ENCODE data around the gene MAP7.
A peak's percentile ranks its signal among the peaks of the same experiment; 100 is the strongest.

MAP7 gene

DNA sequence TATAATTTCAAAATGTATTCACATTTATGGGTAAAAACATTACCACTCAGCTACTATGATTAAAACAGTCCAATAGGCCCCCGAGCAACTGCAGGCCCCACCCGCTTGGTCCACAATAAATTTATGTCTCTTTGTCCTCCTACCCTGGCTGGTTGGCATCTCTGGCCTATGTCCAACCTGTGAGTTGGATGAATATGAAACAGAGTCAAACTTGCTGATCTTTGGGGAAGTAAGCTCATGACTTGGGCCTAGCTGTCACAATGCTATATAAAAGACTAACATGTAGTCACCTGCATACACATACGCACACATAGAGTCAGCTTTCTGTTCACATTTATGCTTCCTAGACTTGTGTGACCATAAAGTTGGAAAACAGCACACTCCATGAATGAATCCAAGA lies 20.5 kb downstream of the MAP7 start:
- DNase-seq (ENCODE audit: low read depth in 3 of 3): no peak

- DNase-seq (ENCODE audit: low read depth in 3 of 3): no peak
Measured at GRCh38 chr6:136528477-136528876, 21.7 kb downstream of the MAP7 start.

- DNase-seq (ENCODE audit: low read depth in 3 of 3): no peak
Measured at GRCh38 chr6:136527831-136528230, 22.4 kb downstream of the MAP7 start.

DNA sequence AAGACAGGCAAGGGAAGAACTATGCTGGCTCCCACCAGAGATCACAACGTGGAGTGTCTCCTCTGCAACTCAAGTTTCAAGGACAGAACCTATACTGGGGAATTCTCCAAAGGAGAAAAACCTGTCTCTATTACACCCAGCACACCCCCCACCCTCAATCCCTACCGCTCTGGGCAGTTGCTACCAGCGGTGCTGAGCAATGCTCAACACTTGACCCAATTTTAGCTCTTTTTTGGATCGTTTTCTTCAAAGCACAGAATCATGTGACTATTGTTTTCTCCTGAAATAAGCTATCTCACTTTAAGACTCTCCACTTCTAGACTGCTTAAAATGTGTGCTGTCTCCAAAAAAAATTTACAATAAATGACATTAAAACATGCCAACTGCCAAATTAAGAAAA lies 23.3 kb downstream of the MAP7 start:
- DNase-seq (ENCODE audit: low read depth in 3 of 3): no peak

- no peak for DNase-seq (ENCODE audit: low read depth in 3 of 3)
Measured at GRCh38 chr6:136526196-136526930, 23.9 kb downstream of the MAP7 start.

- no peak for DNase-seq (ENCODE audit: low read depth in 3 of 3)
Measured at GRCh38 chr6:136525586-136526195, 24.5 kb downstream of the MAP7 start.

- no peak for DNase-seq (ENCODE audit: low read depth in 3 of 3)
Measured at GRCh38 chr6:136524936-136525413, 25.2 kb downstream of the MAP7 start.

GRCh38 chr6:136524339-136524935 lies 25.8 kb downstream of the MAP7 start:
- DNase-seq (ENCODE audit: low read depth in 3 of 3): no peak

DNA sequence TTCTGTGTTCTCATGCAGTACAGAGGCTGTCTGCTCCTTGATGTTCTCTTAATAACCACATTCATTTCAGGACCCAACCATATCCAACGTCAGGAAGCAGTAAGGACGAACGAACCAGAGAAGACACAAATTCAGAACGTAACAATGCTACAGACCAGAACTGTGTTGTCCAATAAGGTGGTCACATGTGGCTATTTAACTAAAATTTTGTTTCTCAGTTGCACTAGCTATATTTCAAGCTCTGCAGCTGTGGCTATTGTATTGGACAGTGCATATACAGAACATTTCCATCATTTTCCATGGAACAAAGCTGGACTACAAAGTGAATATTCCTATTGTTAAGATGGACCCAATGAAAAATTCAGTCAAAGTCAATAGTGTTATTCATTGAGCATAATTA lies 27.0 kb downstream of the MAP7 start:
- DNase-seq (ENCODE audit: low read depth in 3 of 3): no peak

GRCh38 chr6:136522636-136523035 lies 27.6 kb downstream of the MAP7 start:
- DNase-seq (ENCODE audit: low read depth in 3 of 3): no peak

GRCh38 chr6:136521911-136522310 lies 28.3 kb downstream of the MAP7 start:
- no peak for DNase-seq (ENCODE audit: low read depth in 3 of 3)

DNA sequence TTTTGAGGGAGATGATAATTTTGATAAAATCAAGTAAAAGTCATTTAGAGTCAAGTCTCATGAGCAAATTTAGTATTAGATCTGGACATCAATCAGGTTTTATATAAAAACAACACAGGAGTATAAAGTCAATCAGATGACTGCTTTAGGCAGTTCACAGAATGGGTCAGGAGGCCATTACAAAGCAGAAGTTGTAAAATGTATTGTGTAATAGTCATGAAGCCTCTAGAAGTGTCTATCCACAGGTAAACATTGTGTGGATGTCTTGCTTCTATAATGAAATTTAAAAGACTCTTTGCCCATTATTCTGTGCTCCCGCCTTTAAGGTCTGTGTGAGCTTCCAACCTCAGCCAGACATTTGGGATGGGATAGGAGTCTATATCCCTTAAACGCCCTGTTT lies 28.8 kb downstream of the MAP7 start:
- no peak for DNase-seq (ENCODE audit: low read depth in 3 of 3)

DNA sequence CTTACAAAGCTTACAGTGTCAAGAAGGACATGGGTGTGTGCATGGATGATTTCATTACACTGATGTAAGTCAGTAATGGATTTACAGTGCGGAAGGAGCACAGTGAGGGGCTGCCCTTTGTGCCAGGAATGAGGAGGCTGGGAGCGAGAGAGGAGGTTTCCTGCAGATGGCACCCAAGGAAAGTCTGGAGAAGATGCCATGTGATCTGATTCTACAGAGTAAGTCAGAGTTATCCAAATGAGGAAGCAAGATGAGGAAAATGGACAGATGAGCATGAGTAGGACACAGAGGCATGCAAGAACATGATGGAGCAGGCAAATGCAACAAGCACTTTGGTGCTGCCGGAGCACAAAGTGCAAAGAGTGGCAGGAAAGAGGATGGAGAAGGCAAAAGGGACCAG lies 29.7 kb downstream of the MAP7 start:
- no peak for DNase-seq (ENCODE audit: low read depth in 3 of 3)

DNA sequence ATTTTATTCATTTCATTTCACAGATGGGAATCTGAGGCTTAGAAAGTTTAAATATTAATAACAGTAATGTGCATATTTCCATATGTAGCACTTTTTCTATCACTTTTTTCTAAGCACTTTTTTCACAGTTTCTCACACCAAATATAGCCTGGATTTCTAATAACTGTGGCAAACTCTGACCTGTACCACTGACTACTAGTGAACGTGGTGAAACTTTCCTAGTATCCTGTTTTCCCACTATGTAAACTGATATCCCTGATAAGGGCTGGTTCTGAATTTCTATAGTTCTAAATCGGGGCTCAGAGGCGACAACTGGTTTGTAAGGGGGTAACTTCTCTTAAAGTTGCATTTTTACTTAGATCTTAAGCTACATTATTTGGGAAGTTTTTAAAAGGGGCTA lies 32.6 kb downstream of the MAP7 start:
- DNase-seq (ENCODE audit: low read depth in 3 of 3): no peak

DNA sequence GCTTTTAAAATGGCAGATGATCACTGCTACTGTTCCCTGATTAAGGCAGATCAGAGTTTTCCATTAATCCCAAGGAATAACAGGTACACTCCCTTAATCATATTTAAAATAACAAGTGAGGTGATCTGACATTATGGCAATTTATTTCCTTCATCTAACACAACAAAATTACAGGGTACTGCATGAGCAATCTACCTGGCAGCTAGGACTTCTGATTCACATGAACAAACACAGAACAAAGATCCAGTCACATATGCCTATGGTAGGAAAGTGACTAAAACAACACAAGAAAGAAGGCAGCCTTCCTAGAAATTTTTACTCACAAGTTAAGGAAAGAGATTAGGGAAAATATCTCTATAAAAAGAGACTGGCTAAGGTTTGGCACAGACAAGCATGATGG lies 33.2 kb downstream of the MAP7 start:
- no peak for DNase-seq (ENCODE audit: low read depth in 3 of 3)

GRCh38 chr6:136514591-136514990 lies 35.6 kb downstream of the MAP7 start:
- DNase-seq (ENCODE audit: low read depth in 3 of 3): no peak

DNA sequence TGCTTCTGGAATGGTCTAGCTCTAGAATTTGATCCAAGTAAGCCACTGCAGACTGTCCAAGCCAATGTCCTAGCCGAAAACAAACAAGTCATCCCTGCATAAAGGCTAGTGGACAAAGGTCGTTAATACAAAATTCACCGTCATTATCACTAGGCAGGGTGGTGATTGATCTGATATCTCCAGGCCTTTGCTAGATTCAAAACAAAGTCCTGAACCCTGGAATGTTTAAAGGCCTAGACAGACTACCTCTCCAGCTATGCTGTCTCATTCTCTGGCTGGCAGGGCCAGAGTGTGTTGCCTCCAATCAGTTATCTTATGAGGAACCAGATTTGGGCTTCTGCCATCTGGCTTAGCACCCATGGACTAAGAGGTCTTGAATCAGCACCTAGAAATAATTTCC lies 38.3 kb downstream of the MAP7 start:
- no peak for DNase-seq (ENCODE audit: low read depth in 3 of 3)

DNA sequence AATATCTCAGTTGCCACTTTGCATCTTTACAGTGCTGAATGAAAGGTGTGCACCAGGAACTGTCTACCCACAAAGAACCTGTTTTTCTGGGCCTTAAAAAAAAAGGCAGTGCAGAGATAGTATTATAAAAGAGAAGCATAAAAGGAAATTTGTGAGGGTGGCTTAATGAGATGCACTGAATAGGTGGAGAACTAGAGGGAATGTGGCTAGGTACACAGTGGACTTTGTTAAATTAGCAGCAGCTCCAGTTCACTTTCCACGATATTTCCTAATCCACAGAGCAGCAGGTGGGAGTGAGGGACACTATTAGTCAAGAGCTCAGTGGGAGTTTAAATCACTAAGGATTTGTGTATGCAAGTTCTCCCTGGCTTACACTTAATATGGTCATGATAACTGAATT lies 38.8 kb downstream of the MAP7 start:
- no peak for DNase-seq (ENCODE audit: low read depth in 3 of 3)

GRCh38 chr6:136510782-136511181 lies 39.4 kb downstream of the MAP7 start:
- peak in 1 of 3 donors; percentile 19 for DNase-seq (ENCODE audit: low read depth in 3 of 3)

GRCh38 chr6:136510299-136510698 lies 39.9 kb downstream of the MAP7 start:
- peak in 1 of 3 donors; percentile 16 for DNase-seq (ENCODE audit: low read depth in 3 of 3)

- no peak for DNase-seq (ENCODE audit: low read depth in 3 of 3)
Measured at GRCh38 chr6:136508725-136509392, 41.4 kb downstream of the MAP7 start.

- DNase-seq (ENCODE audit: low read depth in 3 of 3): no peak
Measured at GRCh38 chr6:136506124-136506799, 44.0 kb downstream of the MAP7 start.

Data from stimulated activated CD4-positive, alpha-beta T cell treated with anti-CD3 and anti-CD28 coated beads, TNF-alpha, amount 100 ng/mL, for 48 hours (primary cell).